H9 (cell line): ENCODE data around the gene LRRC27. TPM values are rescaled to one million over a fixed set of nuclear protein-coding genes. Genes with fewer than 3 reads are reported as not detected.

ENCODE experiments used
- DNase-seq: peaks from one replicate; pipeline ENCODE4 v3.0.0-alpha.2; 2017
- H2AFZ ChIP-seq: one replicate; pipeline ENCODE4 v1.6.1; 2013; ENCODE audit warnings: mild to moderate bottlenecking, low read length, control low read depth, moderate library complexity
- H2AK5ac ChIP-seq: 2 replicates; pipeline ENCODE4 v1.6.1; 2013; ENCODE audit warnings: low read length, control low read depth, mixed read lengths; ENCODE audit not compliant: insufficient read length
- H2BK120ac ChIP-seq: one replicate; pipeline ENCODE4 v1.6.1; 2013; ENCODE audit warnings: low read depth, mild to moderate bottlenecking, low read length, control low read depth, inconsistent platforms; ENCODE audit not compliant: poor library complexity, severe bottlenecking
- H2BK12ac ChIP-seq: 2 replicates; pipeline ENCODE4 v1.6.1; 2013; ENCODE audit warnings: low read length, control low read depth, mixed read lengths, low read depth; ENCODE audit not compliant: insufficient read length
- H2BK15ac ChIP-seq: 2 replicates; pipeline ENCODE4 v1.6.1; 2013; ENCODE audit warnings: low read depth, low read length, control low read depth
- H2BK20ac ChIP-seq: one replicate; pipeline ENCODE4 v1.6.1; 2013; ENCODE audit warnings: low read depth, mild to moderate bottlenecking, low read length, control low read depth, inconsistent platforms; ENCODE audit not compliant: poor library complexity, severe bottlenecking
- H2BK5ac ChIP-seq: 2 replicates; pipeline ENCODE4 v1.6.1; 2013; ENCODE audit warnings: low read length, control low read depth, mixed read lengths; ENCODE audit not compliant: insufficient read length
- H3K14ac ChIP-seq: 2 replicates; pipeline ENCODE4 v1.6.1; 2013; ENCODE audit warnings: low read length, control low read depth; ENCODE audit not compliant: insufficient read depth
- H3K18ac ChIP-seq: 2 replicates; pipeline ENCODE4 v1.6.1; 2013; ENCODE audit warnings: low read depth, mild to moderate bottlenecking, mixed read lengths, low read length, control low read depth; ENCODE audit not compliant: insufficient read length
- H3K23ac ChIP-seq: 2 replicates; pipeline ENCODE4 v1.6.1; 2013; ENCODE audit warnings: low read length, control low read depth, mixed read lengths, low read depth; ENCODE audit not compliant: insufficient read length
- H3K23me2 ChIP-seq: 2 replicates; pipeline ENCODE4 v1.6.1; 2013; ENCODE audit warnings: low read depth, mild to moderate bottlenecking, mixed read lengths, low read length, control low read depth; ENCODE audit not compliant: insufficient read length, poor library complexity, severe bottlenecking
- H3K27ac ChIP-seq: 2 replicates; pipeline ENCODE4 v1.5.1; 2013; ENCODE audit warnings: low read length, control low read depth, mixed read lengths, low read depth; ENCODE audit not compliant: insufficient read length
- H3K27me3 ChIP-seq: 2 replicates; pipeline ENCODE4 v1.6.1; 2013; ENCODE audit warnings: low read length, control low read depth, inconsistent platforms; ENCODE audit not compliant: insufficient read depth
- H3K4ac ChIP-seq: 2 replicates; pipeline ENCODE4 v1.6.1; 2013; ENCODE audit warnings: low read depth, mild to moderate bottlenecking, control low read depth, inconsistent platforms, low read length, moderate library complexity
- H3K4me1 ChIP-seq: 2 replicates; pipeline ENCODE4 v1.6.1; 2013; ENCODE audit warnings: low read length, control low read depth, inconsistent platforms; ENCODE audit not compliant: insufficient read depth
- H3K4me2 ChIP-seq: 2 replicates; pipeline ENCODE4 v1.6.1; 2013; ENCODE audit warnings: low read length, control low read depth, mixed read lengths; ENCODE audit not compliant: insufficient read length, insufficient read depth
- H3K56ac ChIP-seq: 2 replicates; pipeline ENCODE4 v1.6.1; 2013; ENCODE audit warnings: low read depth, mild to moderate bottlenecking, mixed read lengths, low read length, control low read depth; ENCODE audit not compliant: insufficient read length
- H3K79me1 ChIP-seq: 2 replicates; pipeline ENCODE4 v1.6.1; 2013; ENCODE audit warnings: low read depth, mild to moderate bottlenecking, moderate library complexity, low read length, control low read depth, inconsistent platforms; ENCODE audit not compliant: insufficient read depth, poor library complexity, severe bottlenecking
- H3K79me2 ChIP-seq: 2 replicates; pipeline ENCODE4 v1.6.1; 2013; ENCODE audit warnings: low read length, control low read depth, inconsistent platforms; ENCODE audit not compliant: insufficient read depth
- H3K9ac ChIP-seq: 2 replicates; pipeline ENCODE4 v1.6.1; 2013; ENCODE audit warnings: low read length, control low read depth, mixed read lengths; ENCODE audit not compliant: insufficient read length; ENCODE audit errors: extremely low read depth
- H3K9me3 ChIP-seq: one replicate; pipeline ENCODE4 v1.6.1; 2013; ENCODE audit warnings: low read depth, low read length, inconsistent platforms; ENCODE audit not compliant: control insufficient read depth
- H3T11ph ChIP-seq: one replicate; pipeline ENCODE4 v1.6.1; 2013; ENCODE audit warnings: mild to moderate bottlenecking, low read length, control low read depth, inconsistent platforms
- H4K20me1 ChIP-seq: one replicate; pipeline ENCODE4 v1.6.1; 2013; ENCODE audit not compliant: control insufficient read depth, insufficient read length, insufficient read depth
- H4K5ac ChIP-seq: 2 replicates; pipeline ENCODE4 v1.6.1; 2013; ENCODE audit warnings: low read depth, mild to moderate bottlenecking, mixed read lengths, low read length, control low read depth; ENCODE audit not compliant: insufficient read length
- H4K8ac ChIP-seq: replicated peaks from 2 replicates; pipeline ENCODE4 v1.6.1; 2013; ENCODE audit warnings: low read length, control low read depth, mixed read lengths, low read depth; ENCODE audit not compliant: insufficient read length
- H4K91ac ChIP-seq: 2 replicates; pipeline ENCODE4 v1.6.1; 2013; ENCODE audit warnings: low read depth, mild to moderate bottlenecking, moderate library complexity, mixed read lengths, low read length, control low read depth; ENCODE audit not compliant: insufficient read length
- H3K27ac Mint-ChIP-seq, 3 experiments: 2 replicates in 2 of 3; 3 replicates in 1 of 3; pipeline ENCODE4 v1.8.0; 2020 to 2021; ENCODE audit warnings: mixed read lengths in 3 of 3, mild to moderate bottlenecking in 1 of 3, moderate library complexity in 1 of 3
- H3K27me3 Mint-ChIP-seq: 2 replicates; pipeline ENCODE4 v1.8.0; 2021; ENCODE audit warnings: low read depth, mild to moderate bottlenecking, moderate library complexity, mixed read lengths
- H3K36me3 Mint-ChIP-seq, 3 experiments: 2 replicates in 2 of 3; 3 replicates in 1 of 3; pipeline ENCODE4 v1.8.0; 2020 to 2021; ENCODE audit warnings: low read depth in 3 of 3, mixed read lengths in 3 of 3; ENCODE audit not compliant: insufficient read depth in 1 of 3
- H3K4me1 Mint-ChIP-seq, 2 experiments: 2 replicates each; pipeline ENCODE4 v1.8.0; 2020; ENCODE audit warnings: mixed read lengths in 2 of 2
- H3K4me3 Mint-ChIP-seq, 2 experiments: 2 replicates in 1 of 2; 3 replicates in 1 of 2; pipeline ENCODE4 v1.8.0; 2020 to 2021; ENCODE audit warnings: mild to moderate bottlenecking in 2 of 2, mixed read lengths in 2 of 2, moderate library complexity in 1 of 2
- H3K9me3 Mint-ChIP-seq, 2 experiments: 2 replicates in 1 of 2; 3 replicates in 1 of 2; pipeline ENCODE4 v1.8.0; 2020; ENCODE audit warnings: mild to moderate bottlenecking in 2 of 2, mixed read lengths in 2 of 2, moderate library complexity in 1 of 2
- WGBS: extraction: QIAGEN DNeasy Blood & Tissue Kit; methylation state at CpG from one replicate; pipeline ENCODE4 v1.1.7; 2013; ENCODE audit warnings: missing lambda C conversion rate, low lambda C conversion rate, mixed read lengths; ENCODE audit not compliant: insufficient read length; ENCODE audit errors: extremely low coverage; 5-methylcytosine and 5-hydroxymethylcytosine counted together
- total RNA-seq: library from RNA; stranded (reverse); gene quantifications from 2 replicates; pipeline ENCODE4 v1.2.1, GENCODE V29; 2021
- TF ChIP-seq, protein P1 (sequence below): fragments of 200-600 bp; sonication (generic); conservative IDR thresholded peaks from 3 replicates; pipeline ENCODE4 v1.8.0; 2021; ENCODE audit warnings: antibody characterized with exemption, mild to moderate bottlenecking

LRRC27 gene
- total RNA-seq, 1 experiment from 2014 or later, result 2.7 TPM

DNA sequence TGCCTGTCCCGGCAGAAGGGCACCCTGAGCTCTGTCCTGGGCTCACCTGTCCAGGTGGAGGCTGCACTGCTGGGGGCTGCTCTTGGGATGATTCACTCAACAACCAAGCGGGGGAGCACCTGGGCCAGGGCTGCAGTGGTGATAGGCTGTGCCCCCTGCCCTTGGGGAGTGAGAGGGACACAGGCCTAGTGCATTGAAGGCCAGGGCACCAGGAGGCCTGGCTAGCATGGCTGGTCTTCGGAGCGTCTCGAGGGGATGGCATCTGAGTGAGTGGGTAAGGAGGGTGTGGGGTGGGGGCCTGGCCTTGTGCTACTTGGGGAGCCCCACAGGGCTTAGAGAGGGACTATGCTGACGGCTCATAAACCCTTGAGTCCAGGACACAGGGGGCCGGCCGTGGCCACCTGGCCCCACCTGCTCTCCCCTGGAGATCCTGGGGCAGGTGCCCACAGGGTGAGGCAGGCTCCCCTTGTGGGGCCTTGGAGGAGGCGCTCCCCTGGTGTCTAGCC is 68.1 kb downstream of the LRRC27 start:
- H3K27ac Mint-ChIP-seq, result peak overlapping the region in 2 of 3 experiments; percentile 52 to 79; a peak in 2 of 7 replicates

More for the DNA sequence above, 68.1 kb downstream of the LRRC27 start:
- Histone ChIP-seq H3K23me2 (peaks cover 7% of the 10 kb centered on the region), H4K8ac (no peak overlapping the region), H3K79me1 (no peaks in the 10 kb centered on the region), H2BK20ac (no peak overlapping the region), H3K4me1 (no peaks in the 10 kb centered on the region; the same call in 1 of the 2 replicates), H4K91ac (no peak overlapping the region), H3K4me2 (no peak overlapping the region), H3K18ac (no peak overlapping the region), H2BK5ac (no peak overlapping the region), H3K9me3 (no peaks in the 10 kb centered on the region), H3K27me3 (no peaks in the 10 kb centered on the region), H2AFZ (no peak overlapping the region), H3K79me2 (no peaks in the 10 kb centered on the region), H4K5ac (no peak overlapping the region), H3K56ac (no peak overlapping the region), H4K20me1 (peaks cover 4% of the 10 kb centered on the region), H2BK120ac (no peak overlapping the region), H2AK5ac (no peak overlapping the region), H3K14ac (no peak overlapping the region), H2BK12ac (no peak overlapping the region), H3K27ac (no peak overlapping the region), H2BK15ac (no peak overlapping the region), H3K9ac (no peak overlapping the region), H3T11ph (no peak overlapping the region), H3K4ac (no peak overlapping the region), H3K23ac (no peak overlapping the region)
- Mint-ChIP-seq H3K4me1 (peaks cover 12 to 19% of the 10 kb centered on the region in 2 experiments), H3K36me3 (no peaks in the 10 kb centered on the region), H3K27me3 (peaks cover 9% of the 10 kb centered on the region), H3K4me3 (no peak overlapping the region; a peak in 1 of 5 replicates), H3K9me3 (peaks cover 0 to 2% of the 10 kb centered on the region in 2 experiments; a peak in 1 of 5 replicates)
- TF ChIP-seq, protein P1, sequence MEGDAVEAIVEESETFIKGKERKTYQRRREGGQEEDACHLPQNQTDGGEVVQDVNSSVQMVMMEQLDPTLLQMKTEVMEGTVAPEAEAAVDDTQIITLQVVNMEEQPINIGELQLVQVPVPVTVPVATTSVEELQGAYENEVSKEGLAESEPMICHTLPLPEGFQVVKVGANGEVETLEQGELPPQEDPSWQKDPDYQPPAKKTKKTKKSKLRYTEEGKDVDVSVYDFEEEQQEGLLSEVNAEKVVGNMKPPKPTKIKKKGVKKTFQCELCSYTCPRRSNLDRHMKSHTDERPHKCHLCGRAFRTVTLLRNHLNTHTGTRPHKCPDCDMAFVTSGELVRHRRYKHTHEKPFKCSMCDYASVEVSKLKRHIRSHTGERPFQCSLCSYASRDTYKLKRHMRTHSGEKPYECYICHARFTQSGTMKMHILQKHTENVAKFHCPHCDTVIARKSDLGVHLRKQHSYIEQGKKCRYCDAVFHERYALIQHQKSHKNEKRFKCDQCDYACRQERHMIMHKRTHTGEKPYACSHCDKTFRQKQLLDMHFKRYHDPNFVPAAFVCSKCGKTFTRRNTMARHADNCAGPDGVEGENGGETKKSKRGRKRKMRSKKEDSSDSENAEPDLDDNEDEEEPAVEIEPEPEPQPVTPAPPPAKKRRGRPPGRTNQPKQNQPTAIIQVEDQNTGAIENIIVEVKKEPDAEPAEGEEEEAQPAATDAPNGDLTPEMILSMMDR, result 0 out of 3 replicates have a peak, but pooled peaks have one; percentile 21
- no CpG with 5 or more reads among the region's 9 CpGs for WGBS
- DNase-seq, result no peak
